ENCODE results near the gene UBQLN4. TPM values are rescaled to one million over a fixed set of nuclear protein-coding genes. Genes with fewer than 3 reads are reported as not detected.
A peak's percentile ranks its signal among the peaks of the same experiment; 100 is the strongest.

UBQLN4 gene
- polyA plus RNA-seq, 1 of the 3 experiments (the other 2 are of a cell fraction) = 37.0 TPM

GRCh38 chr1:156079762-156080161 is 26.2 kb upstream of the UBQLN4 start:
- peak overlapping the region; percentile 90 for H3K9ac ChIP-seq

More at GRCh38 chr1:156079762-156080161, 26.2 kb upstream of the UBQLN4 start:
- Histone ChIP-seq H3K79me2 (ENCODE audit: insufficient read depth) (peaks cover 93% of the 10 kb centered on the region), H3F3A (replicated peaks; ENCODE audit: insufficient read depth) (no peaks in the 10 kb centered on the region), H3K27me3 (ENCODE audit: insufficient read depth) (no peaks in the 10 kb centered on the region), H3K4me3 (ENCODE audit: low read depth in 2 of 2, low read length in 1 of 2) (peak overlapping the region; percentile 79 to 88), H3K9me2 (no peaks in the 10 kb centered on the region), H3K36me3 (replicated peaks in 1 of 2; ENCODE audit: control insufficient read depth in 1 of 2, insufficient read depth in 2 of 2, low read length in 1 of 2) (peaks cover 2 to 36% of the 10 kb centered on the region in 2 experiments), H3K9me3 (no peaks in the 10 kb centered on the region), H2AFZ (ENCODE audit: low read depth) (no peak overlapping the region), H4K20me1 (ENCODE audit: insufficient read depth) (peaks cover 52% of the 10 kb centered on the region), H3K4me1 (ENCODE audit: control insufficient read depth in 1 of 2, insufficient read depth in 2 of 2, low read depth in 1 of 2, low read length in 1 of 2) (peaks cover 14 to 42% of the 10 kb centered on the region in 2 experiments; a peak in 3 of 4 replicates), H3K27ac (ENCODE audit: low read depth in 2 of 2, low read length in 1 of 2) (peak overlapping the region; percentile 1 to 12; a peak in 1 of 4 replicates), H3K4me2 (peak overlapping the region; percentile 86)
- POLR2A ChIA-PET = interaction anchor here (2.4 kb wide), 1 partner anchor 9 kb away, joined by 7 read pairs; no protein-coding TSS in a partner anchor
- TF ChIP-seq NFIC (IDR thresholded peaks at IDR 0.05; ENCODE audit: borderline replicate concordance) (no peak), ELF1 (IDR thresholded peaks at IDR 0.05) (no peak), RAD21 (IDR thresholded peaks at IDR 0.05; ENCODE audit: low read length) (no peak), USF2 (IDR thresholded peaks at IDR 0.05; ENCODE audit: borderline replicate concordance, low read depth, low read length) (no peak), GABPA (IDR thresholded peaks at IDR 0.05; ENCODE audit: low read depth) (no peak), SMC3 (IDR thresholded peaks at IDR 0.05; ENCODE audit: low read depth, low read length) (no peak), NRF1 (IDR thresholded peaks at IDR 0.05; ENCODE audit: low read depth, low read length) (no peak), CHD2 (IDR thresholded peaks at IDR 0.05; ENCODE audit: low read length, partially characterized antibody) (no peak), RCOR1 (IDR thresholded peaks at IDR 0.05; ENCODE audit: low read length) (no peak), REST (IDR thresholded peaks at IDR 0.05; ENCODE audit: low read depth, low read length) (no peak), RXRA (IDR thresholded peaks at IDR 0.05; ENCODE audit: borderline replicate concordance, low read depth) (no peak), YY1 (IDR thresholded peaks at IDR 0.05; ENCODE audit: low read depth) (no peak), TEAD4 (IDR thresholded peaks at IDR 0.05; ENCODE audit: borderline replicate concordance, insufficient read depth) (no peak), IRF3 (IDR thresholded peaks at IDR 0.05; ENCODE audit: low read depth, low read length) (no peak), CTCF (IDR thresholded peaks at IDR 0.05) (no peak)
- DNase-seq = no peak
- CTCF ChIA-PET = interaction anchor here (0.7 to 3.1 kb wide), 4 partner anchors 10 to 200 kb away, joined by 3 to 15 read pairs (median 4); no protein-coding TSS in a partner anchor
- 56% methylated on average over 5 of the region's 5 CpGs for WGBS (ENCODE audit: low lambda C conversion rate)
